H1 (cell line): ENCODE measurements around the gene UCN. TPM values are rescaled to one million over a fixed set of nuclear protein-coding genes. Genes with fewer than 3 reads are reported as not detected.

ENCODE experiments used
- CBX5 ChIP-seq: fragments of 300-800, 300-1000 bp; sonication (generic); IDR thresholded peaks from 2 replicates; pipeline ENCODE4 v1.7.1; 2016; ENCODE audit warnings: antibody characterized with exemption, low read length, low read depth
- SAP30 ChIP-seq: fragments of 300-600 bp; sonication (generic); IDR thresholded peaks from 2 replicates; pipeline ENCODE4 v1.7.1; 2012; ENCODE audit warnings: low read length, moderate library complexity, mild to moderate bottlenecking, inconsistent platforms; ENCODE audit not compliant: insufficient read depth, insufficient replicate concordance
- TAF1 ChIP-seq: IDR thresholded peaks from 2 replicates; pipeline ENCODE4 v1.6.1; 2011; ENCODE audit warnings: mild to moderate bottlenecking, low read depth, low read length
- polyA plus RNA-seq, 7 experiments: library from polyadenylated mRNA; depleted of rRNA in 3 of 7; stranded (reverse) in 5 of 7; unstranded in 2 of 7; fragments of >200 nt in 5 of 7; fragments of 200-250 nt in 2 of 7; gene quantifications; 1 replicate in 5 of 7; 2 replicates in 1 of 7; 4 replicates in 1 of 7; pipeline versions ENCODE4 v1.2.1 to v1.2.3, GENCODE V29; 2011 to 2013; ENCODE audit warnings: missing spikeins in 2 of 7, mixed read lengths in 2 of 7
- total RNA-seq: library from RNA; stranded (reverse); fragmentation: NEBNext Ultra II Directional; extraction: Animal tissue kit (Norgen Biotek cat#: 25700); gene quantifications from 2 replicates; pipeline ENCODE4 v1.2.1, GENCODE V29; 2021
- TF ChIP-seq, protein P1 (sequence below): IDR thresholded peaks from 2 replicates; pipeline ENCODE4 v1.6.1; 2012; ENCODE audit warnings: inconsistent platforms
- TF ChIP-seq, protein P2 (sequence below): IDR thresholded peaks from 2 replicates; pipeline ENCODE4 v1.6.1; 2012; ENCODE audit warnings: inconsistent platforms

Gene UCN
- total and polyA plus RNA-seq, 2 of the 8 experiments (the other 6 are each of a cell fraction or from before 2014, with no cell fraction given) = 0.35 TPM; not detected in 1

DNA sequence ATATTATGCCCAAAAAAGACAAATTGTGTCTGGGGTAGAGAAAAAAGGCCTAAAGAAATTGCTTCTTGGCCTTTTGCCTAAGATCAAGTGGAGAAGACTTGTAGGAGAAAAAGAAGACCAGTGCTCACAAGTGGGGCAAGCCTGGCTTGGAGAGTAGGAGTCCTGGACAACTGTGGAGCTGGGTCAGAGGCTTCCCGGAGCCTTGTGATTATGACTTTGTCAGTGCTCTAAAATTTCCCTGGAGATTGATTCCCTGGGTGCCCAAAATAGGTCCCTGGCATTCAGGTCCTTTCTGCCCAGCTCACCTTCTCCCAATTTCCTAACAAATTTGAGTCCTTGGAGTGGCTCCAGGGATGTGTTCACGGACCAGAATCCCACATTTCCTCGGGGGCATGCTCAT, 26.8 kb downstream of the UCN start (continued):
- TF ChIP-seq CBX5 = no peak
- TF ChIP-seq, protein P1, sequence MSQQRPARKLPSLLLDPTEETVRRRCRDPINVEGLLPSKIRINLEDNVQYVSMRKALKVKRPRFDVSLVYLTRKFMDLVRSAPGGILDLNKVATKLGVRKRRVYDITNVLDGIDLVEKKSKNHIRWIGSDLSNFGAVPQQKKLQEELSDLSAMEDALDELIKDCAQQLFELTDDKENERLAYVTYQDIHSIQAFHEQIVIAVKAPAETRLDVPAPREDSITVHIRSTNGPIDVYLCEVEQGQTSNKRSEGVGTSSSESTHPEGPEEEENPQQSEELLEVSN = no peak
- TF ChIP-seq, protein P2, sequence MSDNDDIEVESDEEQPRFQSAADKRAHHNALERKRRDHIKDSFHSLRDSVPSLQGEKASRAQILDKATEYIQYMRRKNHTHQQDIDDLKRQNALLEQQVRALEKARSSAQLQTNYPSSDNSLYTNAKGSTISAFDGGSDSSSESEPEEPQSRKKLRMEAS = no peak
- no peak for TF ChIP-seq SAP30
- no peak for TF ChIP-seq TAF1
